HUDEP-2 (cell line): Measurements from ENCODE around the gene THAP10.
"Not testable (repeated sequence)": the region's sequence is repeated elsewhere in the genome, so short reads cannot be mapped to it uniquely, and the experiment has no call there.

Experiments used
- DNase-seq, 76 experiments: peaks; one replicate each; lab custom pipeline; 2025; ENCODE audit not compliant: unreplicated experiment in 76 of 76; lab: John Stamatoyannopoulos, UW

THAP10 gene

GRCh38 chr15:70892002-70892911 is at the start of gene THAP10, which contains the start of gene LRRC49:
Gene THAP10, minus strand, starts transcription at chr15:70892433. Its CDS starts 161 bp downstream, at chr15:70892272.
Gene LRRC49, plus strand, starts transcription at chr15:70892826. Its CDS starts 69 bp downstream, at chr15:70892895.
- peak in 74 of 76 experiments; percentile 8 to 83 (median 66) for DNase-seq

- no peak for DNase-seq
These were observed 44.1 kb upstream of the THAP10 start for GRCh38 chr15:70936326-70936725.

- no peak for DNase-seq
These were observed 43.4 kb upstream of the THAP10 start for GRCh38 chr15:70935631-70936030.

GRCh38 chr15:70933411-70933810 is 41.2 kb upstream of the THAP10 start:
- DNase-seq, result no peak

GRCh38 chr15:70932397-70932796 is 40.2 kb upstream of the THAP10 start:
- no peak for DNase-seq

GRCh38 chr15:70931821-70932220 is 39.6 kb upstream of the THAP10 start:
- DNase-seq, result no peak

GRCh38 chr15:70926914-70927313 is 34.7 kb upstream of the THAP10 start:
- not testable (repeated sequence) for DNase-seq

GRCh38 chr15:70923311-70924080 is 31.3 kb upstream of the THAP10 start:
- DNase-seq, result no peak

- no peak for DNase-seq
These were observed 29.9 kb upstream of the THAP10 start for GRCh38 chr15:70922119-70922518.

GRCh38 chr15:70920981-70921696 is 28.9 kb upstream of the THAP10 start:
- no peak for DNase-seq

- no peak for DNase-seq
These were observed 25.7 kb upstream of the THAP10 start for GRCh38 chr15:70917955-70918354.

GRCh38 chr15:70916531-70916930 is 24.3 kb upstream of the THAP10 start:
- DNase-seq, result no peak

- no peak for DNase-seq
These were observed 20.0 kb upstream of the THAP10 start for GRCh38 chr15:70912187-70912586.

GRCh38 chr15:70910958-70911357 is 18.7 kb upstream of the THAP10 start:
- no peak for DNase-seq

GRCh38 chr15:70907784-70908471 is 15.7 kb upstream of the THAP10 start:
- no peak for DNase-seq

- DNase-seq, result no peak
These were observed 14.6 kb upstream of the THAP10 start for GRCh38 chr15:70906842-70907241.

GRCh38 chr15:70902107-70902506 is 9.9 kb upstream of the THAP10 start:
- DNase-seq, result no peak

GRCh38 chr15:70892912-70893560 is 803 bp upstream of the THAP10 start:
- DNase-seq, result no peak

- no peak for DNase-seq
These were observed 9.9 kb downstream of the THAP10 start for GRCh38 chr15:70882361-70882760.

GRCh38 chr15:70880781-70881180 is 11.5 kb downstream of the THAP10 start:
- DNase-seq, result no peak
